HepG2 (cell line): ENCODE data around the gene ATOH8. TPM values are rescaled to one million over a fixed set of nuclear protein-coding genes. Genes with fewer than 3 reads are reported as not detected.
A peak's percentile ranks its signal among the peaks of the same experiment; 100 is the strongest.

ENCODE experiments used
- ATAC-seq: fragments of 200-7000 bp; cut with Tn5 transposase; 3 replicates; pipeline ENCODE4 v1.9.1; 2020; ENCODE audit warnings: mild to moderate bottlenecking, moderate library complexity
- BruUV-seq: library from RNA; stranded (reverse); fragments of 400-500 nt; replicated peaks from 2 replicates; lab custom pipeline; 2021; lab: Mats Ljungman, UMichigan
- CTCF ChIA-PET: fragments of 300-600 bp; formaldehyde crosslinking; extraction: SDS; loops from one replicate; lab custom pipeline; 2021; ENCODE audit warnings: low total read pairs, inconsistent platforms, low intra/inter-chr PET ratio; lab: Yijun Ruan, JAX
- POLR2A ChIA-PET: fragments of 350-600 bp; sonication (Branson Sonifier 250); formaldehyde crosslinking; loops from one replicate; lab custom pipeline; 2020; ENCODE audit warnings: antibody characterized with exemption, inconsistent platforms; lab: Yijun Ruan, JAX
- DNase-seq: peaks from one replicate; pipeline ENCODE4 v3.0.0-alpha.2; 2015; ENCODE audit warnings: low spot score
- FAIRE-seq: peaks from 3 replicates; lab custom pipeline; 2011; peaks lifted over from hg19 to GRCh38; lab: Jason Lieb, UNC
- H2AFZ ChIP-seq: one replicate; pipeline ENCODE4 v1.6.1; 2011; ENCODE audit warnings: low read length, inconsistent platforms
- H3K27ac ChIP-seq: fragments of 300-600 bp; 3 replicates; pipeline ENCODE4 v1.8.0; 2011; ENCODE audit warnings: mixed run types, mild to moderate bottlenecking, mixed read lengths, low read length, inconsistent platforms; ENCODE audit not compliant: insufficient read depth; ENCODE audit errors: extremely low read length
- H3K27me3 ChIP-seq, 2 experiments: fragments of 200-600 bp in 1 of 2; 2 replicates in 1 of 2; 3 replicates in 1 of 2; pipeline versions ENCODE4 v1.6.0 to v1.8.0; 2011; ENCODE audit warnings: low read length in 2 of 2, mild to moderate bottlenecking in 2 of 2, moderate library complexity in 2 of 2, inconsistent platforms in 1 of 2; ENCODE audit not compliant: insufficient read depth in 2 of 2, control insufficient read depth in 1 of 2
- H3K36me3 ChIP-seq, 2 experiments: fragments of 200-600 bp in 1 of 2; replicated peaks in 1 of 2; 2 replicates in 1 of 2; 3 replicates in 1 of 2; pipeline versions ENCODE4 v1.5.1 to v1.8.0; 2011; ENCODE audit warnings: low read length in 2 of 2, inconsistent platforms in 1 of 2; ENCODE audit not compliant: insufficient read depth in 2 of 2, control insufficient read depth in 1 of 2
- H3K4me1 ChIP-seq: 2 replicates; pipeline ENCODE4 v1.5.1; 2012; ENCODE audit warnings: low read length, inconsistent platforms; ENCODE audit not compliant: insufficient read depth
- H3K4me2 ChIP-seq: 2 replicates; pipeline ENCODE4 v1.6.0; 2011; ENCODE audit warnings: low read depth, low read length, inconsistent platforms
- H3K4me3 ChIP-seq, 3 experiments: fragments of 200-600 bp in 1 of 3; sonication (generic), shearing (Covaris generic) in 1 of 3; replicated peaks in 1 of 3; 2 replicates each; pipeline ENCODE4 v1.5.1; 2011 to 2016; ENCODE audit warnings: low read length in 3 of 3, inconsistent platforms in 2 of 3, low read depth in 2 of 3, mild to moderate bottlenecking in 2 of 3, control low read depth in 1 of 3, mixed read lengths in 1 of 3; ENCODE audit not compliant: insufficient read depth in 1 of 3
- H3K79me2 ChIP-seq: one replicate; pipeline ENCODE4 v1.6.1; 2011; ENCODE audit warnings: low read length, inconsistent platforms; ENCODE audit not compliant: insufficient read depth
- H3K9ac ChIP-seq: 2 replicates; pipeline ENCODE4 v1.6.0; 2011; ENCODE audit warnings: mild to moderate bottlenecking, low read depth, low read length, inconsistent platforms; ENCODE audit not compliant: insufficient read depth
- H3K9me3 ChIP-seq: 2 replicates; pipeline ENCODE4 v1.5.1; 2012; ENCODE audit warnings: mild to moderate bottlenecking, low read length
- H4K20me1 ChIP-seq: 2 replicates; pipeline ENCODE4 v1.6.0; 2011; ENCODE audit warnings: inconsistent platforms, mild to moderate bottlenecking, low read length, moderate library complexity; ENCODE audit not compliant: insufficient read depth
- CCAR2 ChIP-seq: fragments of 200-400 bp; formaldehyde crosslinking; optimal IDR thresholded peaks from 2 replicates; pipeline ENCODE3; 2018; ENCODE audit warnings: low read depth, mild to moderate bottlenecking, low read length, moderate library complexity
- EED ChIP-seq: sonication (generic); formaldehyde crosslinking; IDR thresholded peaks from 2 replicates; pipeline ENCODE4 v1.5.0; 2020; ENCODE audit warnings: mild to moderate bottlenecking, missing genetic modification reagents
- HDAC1 ChIP-seq: sonication (generic); formaldehyde crosslinking; IDR thresholded peaks from 2 replicates; pipeline ENCODE4 v1.5.1; 2020; ENCODE audit warnings: mild to moderate bottlenecking, missing genetic modification reagents
- HNRNPL ChIP-seq: fragments of 200-400 bp; formaldehyde crosslinking; IDR thresholded peaks from 2 replicates; pipeline ENCODE4 v1.6.1; 2017; ENCODE audit warnings: mild to moderate bottlenecking, low read depth, low read length
- MAFF ChIP-seq: IDR thresholded peaks from 2 replicates; pipeline ENCODE4 v1.6.1; 2011; ENCODE audit warnings: low read depth, low read length, improper control_type of control experiment
- MAFK ChIP-seq, 2 experiments: IDR thresholded peaks in 1 of 2; conservative IDR thresholded peaks in 1 of 2; 2 replicates each; pipeline ENCODE4 v1.6.1; 2011; ENCODE audit warnings: improper control_type of control experiment in 2 of 2, low read length in 2 of 2
- NR2C2 ChIP-seq: sonication (generic); formaldehyde crosslinking; IDR thresholded peaks from 2 replicates; pipeline ENCODE4 v1.4.0; 2020; ENCODE audit warnings: missing genetic modification reagents, mild to moderate bottlenecking, moderate library complexity, borderline replicate concordance
- PITX1 ChIP-seq: sonication (generic); formaldehyde crosslinking; IDR thresholded peaks from 2 replicates; pipeline ENCODE4 v1.5.1; 2020; ENCODE audit warnings: mild to moderate bottlenecking, missing genetic modification reagents
- RAD21 ChIP-seq: fragments of 450-650 bp; formaldehyde crosslinking; IDR thresholded peaks from 2 replicates; pipeline ENCODE4 v1.5.0; 2020; ENCODE audit warnings: mild to moderate bottlenecking
- TBP ChIP-seq: sonication (generic); formaldehyde crosslinking; IDR thresholded peaks from 2 replicates; pipeline ENCODE4 v1.5.0; 2020; ENCODE audit warnings: missing genetic modification reagents
- XBP1 ChIP-seq: sonication (generic); formaldehyde crosslinking; IDR thresholded peaks from 2 replicates; pipeline ENCODE4 v1.5.0; 2020; ENCODE audit warnings: missing genetic modification reagents
- ZNF598 ChIP-seq: sonication (generic); formaldehyde crosslinking; IDR thresholded peaks from 2 replicates; pipeline ENCODE4 v1.5.1; 2020; ENCODE audit warnings: mild to moderate bottlenecking, missing genetic modification reagents, borderline replicate concordance
- ZNF644 ChIP-seq: IDR thresholded peaks from 2 replicates; pipeline ENCODE4 v1.6.1; 2016; ENCODE audit warnings: low read depth
- ZNF7 ChIP-seq: IDR thresholded peaks from 2 replicates; pipeline ENCODE4 v1.6.1; 2016; ENCODE audit warnings: missing biosample characterization, missing genetic modification reagents
- ZNF839 ChIP-seq: sonication (generic); formaldehyde crosslinking; IDR thresholded peaks from 2 replicates; pipeline ENCODE4 v1.4.0; 2020; ENCODE audit warnings: missing genetic modification reagents, mild to moderate bottlenecking, borderline replicate concordance
- WGBS: methylation state at CpG from one replicate; pipeline ENCODE4 v1.1.6; 2017; ENCODE audit warnings: low lambda C conversion rate; 5-methylcytosine and 5-hydroxymethylcytosine counted together
- in situ Hi-C: cut with HindIII; loops from 2 replicates; pipeline ENCODE4 v1.10.0; 2017; ENCODE audit warnings: low pct_unique_long_range_greater_than_20kb; ENCODE audit not compliant: extremely low pct_ligation_motif_present
- intact Hi-C: fragments of 100-400 bp; cut with micrococcal nuclease; formaldehyde crosslinking; loops from one replicate; pipeline ENCODE4 v1.10.0; 2022; ENCODE audit not compliant: unreplicated experiment
- polyA plus RNA-seq, 8 experiments: library from polyadenylated mRNA; depleted of rRNA in 3 of 8; stranded (reverse) in 7 of 8; unstranded in 1 of 8; fragments of >200 nt; fragmentation: Illumina TruSeq in 4 of 8; extraction: Trizol in 4 of 8; gene quantifications; 2 replicates each; pipeline versions ENCODE4 v1.2.1 to v1.2.3, GENCODE V29; 2011 to 2016; ENCODE audit warnings: low read depth in 4 of 8, missing spikeins in 1 of 8, mixed read lengths in 1 of 8; ENCODE audit not compliant: insufficient read depth in 1 of 8
- total RNA-seq, 5 experiments: library from RNA; depleted of rRNA; stranded (reverse); fragments of >200 nt; fragmentation: Illumina TruSeq; extraction: Trizol; gene quantifications; 2 replicates each; pipeline ENCODE4 v1.2.3, GENCODE V29; 2016; ENCODE audit warnings: low read depth in 1 of 5
- TF ChIP-seq, protein P1 (sequence below): sonication (generic); formaldehyde crosslinking; IDR thresholded peaks from 2 replicates; pipeline ENCODE4 v1.4.0; 2020; ENCODE audit warnings: missing genetic modification reagents
- TF ChIP-seq, protein P2 (sequence below): sonication (generic); formaldehyde crosslinking; IDR thresholded peaks from 2 replicates; pipeline ENCODE4 v1.5.1; 2020; ENCODE audit warnings: missing genetic modification reagents, mild to moderate bottlenecking, borderline replicate concordance
- TF ChIP-seq, protein P3 (sequence below): IDR thresholded peaks from 2 replicates; pipeline ENCODE4 v1.6.1; 2012; ENCODE audit warnings: inconsistent platforms
- TF ChIP-seq, protein P4 (sequence below): sonication (generic); formaldehyde crosslinking; IDR thresholded peaks from 2 replicates; pipeline ENCODE4 v1.4.0; 2020; ENCODE audit warnings: missing genetic modification reagents; ENCODE audit errors: not compliant biosample characterization

ATOH8 gene
- total and polyA plus RNA-seq, 2 of the 13 experiments (the other 11 are each of a cell fraction or from before 2014, with no cell fraction given): 0.13 to 0.61 TPM

DNA sequence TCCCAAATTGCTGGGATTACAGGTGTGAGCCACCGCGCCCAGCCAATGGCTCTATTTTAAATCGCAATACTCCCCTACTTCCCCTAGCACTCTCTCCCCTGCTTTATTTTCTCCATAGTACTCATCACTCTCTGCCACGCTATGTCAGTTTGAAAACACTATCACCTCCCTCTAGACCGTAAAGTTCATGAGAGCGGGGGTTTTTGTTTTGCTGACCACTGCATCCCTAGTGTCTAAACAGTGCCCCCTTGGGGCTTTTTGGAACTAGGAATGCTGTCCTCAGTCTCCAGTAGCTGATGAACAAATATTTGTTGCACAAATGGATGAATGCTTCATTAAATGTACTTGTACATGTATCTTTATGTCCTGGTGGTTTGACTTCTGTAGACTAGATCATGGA lies 44.1 kb downstream of the ATOH8 start (continued):
- TF ChIP-seq, protein P1, sequence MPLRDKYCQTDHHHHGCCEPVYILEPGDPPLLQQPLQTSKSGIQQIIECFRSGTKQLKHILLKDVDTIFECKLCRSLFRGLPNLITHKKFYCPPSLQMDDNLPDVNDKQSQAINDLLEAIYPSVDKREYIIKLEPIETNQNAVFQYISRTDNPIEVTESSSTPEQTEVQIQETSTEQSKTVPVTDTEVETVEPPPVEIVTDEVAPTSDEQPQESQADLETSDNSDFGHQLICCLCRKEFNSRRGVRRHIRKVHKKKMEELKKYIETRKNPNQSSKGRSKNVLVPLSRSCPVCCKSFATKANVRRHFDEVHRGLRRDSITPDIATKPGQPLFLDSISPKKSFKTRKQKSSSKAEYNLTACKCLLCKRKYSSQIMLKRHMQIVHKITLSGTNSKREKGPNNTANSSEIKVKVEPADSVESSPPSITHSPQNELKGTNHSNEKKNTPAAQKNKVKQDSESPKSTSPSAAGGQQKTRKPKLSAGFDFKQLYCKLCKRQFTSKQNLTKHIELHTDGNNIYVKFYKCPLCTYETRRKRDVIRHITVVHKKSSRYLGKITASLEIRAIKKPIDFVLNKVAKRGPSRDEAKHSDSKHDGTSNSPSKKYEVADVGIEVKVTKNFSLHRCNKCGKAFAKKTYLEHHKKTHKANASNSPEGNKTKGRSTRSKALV (CRISPR knock-in tag): 0 out of 2 replicates have a peak, but pooled peaks have one; percentile 30
- TF ChIP-seq MAFK (conservative IDR thresholded peaks at IDR 0.05 in 1 of 2, IDR thresholded peaks at IDR 0.05 in 1 of 2; ENCODE audit: low read length in 2 of 2) (peak; percentile 10 to 59; a peak in 2 of 4 replicates), TBP (CRISPR knock-in tag) (no peak), RAD21 (CRISPR knock-in tag) (peak; percentile 62; the same call in 1 of the 2 replicates), XBP1 (no peak), MAFF (peak; percentile 60), HDAC1 (CRISPR knock-in tag) (no peak), NR2C2 (CRISPR knock-in tag) (no peak)

DNA sequence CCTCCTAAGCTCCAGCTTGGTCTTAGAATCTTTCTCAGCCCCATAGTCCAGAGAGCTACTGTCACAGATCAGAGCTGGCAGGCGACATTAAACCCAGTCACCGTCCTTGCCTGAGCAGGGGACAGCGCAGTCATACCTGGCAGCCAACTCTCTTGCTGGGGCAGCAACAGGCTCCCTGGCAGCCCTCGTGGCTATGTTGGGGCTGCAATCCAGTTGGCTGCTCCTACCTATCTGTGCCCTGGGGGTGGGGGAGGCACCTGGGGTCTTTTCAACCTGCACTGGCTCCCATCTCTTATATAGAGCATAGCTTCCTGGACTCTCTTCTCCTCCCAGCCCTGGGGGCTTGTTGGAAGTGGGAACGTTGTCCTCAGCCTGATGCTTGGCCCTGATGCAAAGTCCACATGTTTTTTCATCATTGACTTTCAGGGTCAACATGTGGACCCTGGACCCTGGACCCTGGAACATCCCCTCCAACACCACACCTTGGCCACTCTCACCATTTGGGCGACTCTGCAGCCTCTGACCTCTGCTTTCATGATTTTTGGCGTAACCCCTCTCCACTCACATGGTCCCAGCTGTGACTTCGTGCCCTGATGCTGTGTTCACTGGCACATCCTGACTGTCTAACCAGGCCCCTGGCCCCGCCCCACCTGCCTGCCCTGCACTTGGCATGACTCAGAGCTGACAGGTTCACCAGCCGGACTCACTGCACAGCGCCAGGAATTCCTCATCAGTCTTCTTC lies 45.6 kb downstream of the ATOH8 start:
- Histone ChIP-seq H3K4me1 (peaks cover 41% of the 10 kb centered on the region), H4K20me1 (no peaks in the 10 kb centered on the region), H3K36me3 (no peaks in the 10 kb centered on the region), H3K9ac (no peak overlapping the region), H3K9me3 (no peaks in the 10 kb centered on the region), H2AFZ (no peak overlapping the region), H3K27ac (no peak overlapping the region), H3K27me3 (no peaks in the 10 kb centered on the region), H3K4me2 (peak overlapping the region; percentile 27; the same call in 1 of the 2 replicates), H3K79me2 (no peaks in the 10 kb centered on the region), H3K4me3 (no peak overlapping the region; a peak in 1 of 6 replicates)
- intact Hi-C loops: loop anchor here (2.0 kb wide), 1 partner anchor 27 kb away; no protein-coding TSS in a partner anchor
- 21% methylated on average over 11 of the region's 11 CpGs for WGBS
- ATAC-seq (peak; percentile 59), DNase-seq (peak; percentile 64), FAIRE-seq (no peak)
- no TSS peak for BruUV-seq
- in situ Hi-C loops: no loop called here
- CTCF ChIA-PET: no interaction called here
- POLR2A ChIA-PET: interaction anchor here (1.5 to 1.7 kb wide), 2 partner anchors 27 to 57 kb away, joined by 8 to 10 read pairs; no protein-coding TSS in a partner anchor
- no peak for TF ChIP-seq ZNF7 (CRISPR knock-in tag)
- TF ChIP-seq, protein P2, sequence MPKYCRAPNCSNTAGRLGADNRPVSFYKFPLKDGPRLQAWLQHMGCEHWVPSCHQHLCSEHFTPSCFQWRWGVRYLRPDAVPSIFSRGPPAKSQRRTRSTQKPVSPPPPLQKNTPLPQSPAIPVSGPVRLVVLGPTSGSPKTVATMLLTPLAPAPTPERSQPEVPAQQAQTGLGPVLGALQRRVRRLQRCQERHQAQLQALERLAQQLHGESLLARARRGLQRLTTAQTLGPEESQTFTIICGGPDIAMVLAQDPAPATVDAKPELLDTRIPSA (CRISPR knock-in tag): no peak
- TF ChIP-seq, protein P3, sequence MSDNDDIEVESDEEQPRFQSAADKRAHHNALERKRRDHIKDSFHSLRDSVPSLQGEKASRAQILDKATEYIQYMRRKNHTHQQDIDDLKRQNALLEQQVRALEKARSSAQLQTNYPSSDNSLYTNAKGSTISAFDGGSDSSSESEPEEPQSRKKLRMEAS: peak; percentile 55; the same call in 1 of the 2 replicates
- no peak for TF ChIP-seq ZNF839
- TF ChIP-seq, protein P4, sequence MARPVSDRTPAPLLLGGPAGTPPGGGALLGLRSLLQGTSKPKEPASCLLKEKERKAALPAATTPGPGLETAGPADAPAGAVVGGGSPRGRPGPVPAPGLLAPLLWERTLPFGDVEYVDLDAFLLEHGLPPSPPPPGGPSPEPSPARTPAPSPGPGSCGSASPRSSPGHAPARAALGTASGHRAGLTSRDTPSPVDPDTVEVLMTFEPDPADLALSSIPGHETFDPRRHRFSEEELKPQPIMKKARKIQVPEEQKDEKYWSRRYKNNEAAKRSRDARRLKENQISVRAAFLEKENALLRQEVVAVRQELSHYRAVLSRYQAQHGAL (CRISPR knock-in tag): no peak
- TF ChIP-seq ZNF644 (CRISPR knock-in tag): no peak; the same call in 1 of the 2 replicates
- TF ChIP-seq CCAR2: no peak
- TF ChIP-seq EED (CRISPR knock-in tag): no peak
- 0 out of 2 replicates have a peak, but pooled peaks have one; percentile 39 for TF ChIP-seq HNRNPL
- 0 out of 2 replicates have a peak, but pooled peaks have one; percentile 16 for TF ChIP-seq PITX1 (CRISPR knock-in tag)
- TF ChIP-seq ZNF598 (CRISPR knock-in tag): no peak
